OCI-LY7 (cell line): ENCODE measurements around the gene ENAH.

Experiments
- EZH2phosphoT487 ChIP-seq: fragments of 200-600 bp; sonication (generic); IDR thresholded peaks from 2 replicates; pipeline ENCODE4 v1.6.1; 2018; ENCODE audit warnings: low read depth, borderline replicate concordance, mild to moderate bottlenecking, mixed run types, antibody characterized with exemption, low read length, moderate library complexity, mixed read lengths
- TF ChIP-seq, protein P1 (sequence below): fragments of 200-600 bp; sonication (generic); conservative IDR thresholded peaks from 2 replicates; pipeline ENCODE4 v1.5.1; 2014; ENCODE audit warnings: mild to moderate bottlenecking, antibody characterized with exemption, low read length, moderate library complexity, mixed read lengths

DNA sequence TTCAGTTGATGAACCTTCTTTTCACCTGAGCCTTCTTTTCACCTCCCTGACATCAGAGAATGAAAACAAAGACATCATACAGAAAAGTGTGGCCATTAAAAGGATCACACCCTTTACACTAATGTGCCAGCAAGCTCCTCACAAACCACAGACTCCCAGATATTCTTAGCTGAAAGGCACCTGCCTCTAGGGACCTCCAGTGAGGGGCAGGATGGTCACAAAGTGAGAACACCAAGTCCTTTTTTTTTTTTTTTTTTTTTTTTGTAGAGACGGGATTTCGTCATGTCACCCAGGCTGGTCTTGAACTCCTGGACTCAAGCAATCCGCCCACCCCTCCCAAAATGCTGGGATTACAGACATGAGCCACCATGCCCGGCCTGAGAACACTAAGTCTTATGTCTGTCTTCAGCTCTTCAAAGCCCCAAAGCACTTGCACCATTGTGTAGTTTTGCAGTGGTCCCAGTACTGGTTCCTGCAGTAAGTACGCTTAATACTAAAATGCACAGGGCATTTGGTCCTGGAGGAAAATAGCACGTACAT is 166.9 kb downstream of the ENAH start:
- TF ChIP-seq, protein P1, sequence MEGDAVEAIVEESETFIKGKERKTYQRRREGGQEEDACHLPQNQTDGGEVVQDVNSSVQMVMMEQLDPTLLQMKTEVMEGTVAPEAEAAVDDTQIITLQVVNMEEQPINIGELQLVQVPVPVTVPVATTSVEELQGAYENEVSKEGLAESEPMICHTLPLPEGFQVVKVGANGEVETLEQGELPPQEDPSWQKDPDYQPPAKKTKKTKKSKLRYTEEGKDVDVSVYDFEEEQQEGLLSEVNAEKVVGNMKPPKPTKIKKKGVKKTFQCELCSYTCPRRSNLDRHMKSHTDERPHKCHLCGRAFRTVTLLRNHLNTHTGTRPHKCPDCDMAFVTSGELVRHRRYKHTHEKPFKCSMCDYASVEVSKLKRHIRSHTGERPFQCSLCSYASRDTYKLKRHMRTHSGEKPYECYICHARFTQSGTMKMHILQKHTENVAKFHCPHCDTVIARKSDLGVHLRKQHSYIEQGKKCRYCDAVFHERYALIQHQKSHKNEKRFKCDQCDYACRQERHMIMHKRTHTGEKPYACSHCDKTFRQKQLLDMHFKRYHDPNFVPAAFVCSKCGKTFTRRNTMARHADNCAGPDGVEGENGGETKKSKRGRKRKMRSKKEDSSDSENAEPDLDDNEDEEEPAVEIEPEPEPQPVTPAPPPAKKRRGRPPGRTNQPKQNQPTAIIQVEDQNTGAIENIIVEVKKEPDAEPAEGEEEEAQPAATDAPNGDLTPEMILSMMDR = no peak
- no peak for TF ChIP-seq EZH2phosphoT487
